Measurements from ENCODE around the gene KCNV2.

The KCNV2 gene

GRCh38 chr9:2761424-2761823, 44.1 kb downstream of the KCNV2 start:
- DNase-seq: no peak

GRCh38 chr9:2764353-2764752, 47.0 kb downstream of the KCNV2 start:
- peak; percentile 8 for DNase-seq

- DNase-seq: no peak
These were observed 48.1 kb downstream of the KCNV2 start for GRCh38 chr9:2765250-2765880.

GRCh38 chr9:2767800-2768677, 50.7 kb downstream of the KCNV2 start:
- DNase-seq: no peak

- DNase-seq: no peak
These were observed 53.8 kb downstream of the KCNV2 start for GRCh38 chr9:2771087-2771486.

- peak; percentile 27 for DNase-seq
These were observed 54.4 kb downstream of the KCNV2 start for GRCh38 chr9:2771661-2772060.

- DNase-seq: no peak
These were observed 60.1 kb downstream of the KCNV2 start for GRCh38 chr9:2777454-2777853.

- no peak for DNase-seq
These were observed 61.5 kb downstream of the KCNV2 start for GRCh38 chr9:2778816-2779215.
